ENCODE data around the gene C16orf90.
"Not testable (repeated sequence)": the region's sequence is repeated elsewhere in the genome, so short reads cannot be mapped to it uniquely, and the experiment has no call there.

Gene C16orf90

GRCh38 chr16:3513892-3514583 is 18.7 kb upstream of the C16orf90 start:
- no peak for DNase-seq (ENCODE audit: low read depth in 2 of 2, low spot score in 1 of 2)

GRCh38 chr16:3511286-3512180 is 16.2 kb upstream of the C16orf90 start:
- DNase-seq (ENCODE audit: low read depth in 2 of 2, low spot score in 1 of 2), result no peak

GRCh38 chr16:3510416-3510815 is 15.1 kb upstream of the C16orf90 start:
- DNase-seq (ENCODE audit: low read depth in 2 of 2, low spot score in 1 of 2), result no peak

- peak in 1 of 2 donors; percentile 20 for DNase-seq (ENCODE audit: low read depth in 2 of 2, low spot score in 1 of 2)
Observed at GRCh38 chr16:3509470-3509928, 14.2 kb upstream of the C16orf90 start.

GRCh38 chr16:3508736-3509135 is 13.4 kb upstream of the C16orf90 start:
- DNase-seq (ENCODE audit: low read depth in 2 of 2, low spot score in 1 of 2), result no peak

- peak in 1 of 2 donors; percentile 35 for DNase-seq (ENCODE audit: low read depth in 2 of 2, low spot score in 1 of 2)
Observed at GRCh38 chr16:3503523-3503922, 8.2 kb upstream of the C16orf90 start.

GRCh38 chr16:3501783-3502400 is 6.6 kb upstream of the C16orf90 start:
- DNase-seq (ENCODE audit: low read depth in 2 of 2, low spot score in 1 of 2), result no peak

- not testable (repeated sequence) for DNase-seq (ENCODE audit: low read depth in 2 of 2, low spot score in 1 of 2)
Observed at GRCh38 chr16:3501412-3501761, 6.1 kb upstream of the C16orf90 start.

GRCh38 chr16:3498988-3499387 is 3.7 kb upstream of the C16orf90 start:
- no peak for DNase-seq (ENCODE audit: low read depth in 2 of 2, low spot score in 1 of 2)

GRCh38 chr16:3497771-3498170 is 2.5 kb upstream of the C16orf90 start:
- no peak for DNase-seq (ENCODE audit: low read depth in 2 of 2, low spot score in 1 of 2)

GRCh38 chr16:3496386-3496785 is 1.1 kb upstream of the C16orf90 start:
- no peak for DNase-seq (ENCODE audit: low read depth in 2 of 2, low spot score in 1 of 2)

- DNase-seq (ENCODE audit: low read depth in 2 of 2, low spot score in 1 of 2), result no peak
Observed at GRCh38 chr16:3494386-3494973, 809 bp downstream of the C16orf90 start.

GRCh38 chr16:3492356-3492755 is 2.9 kb downstream of the C16orf90 start:
- no peak for DNase-seq (ENCODE audit: low read depth in 2 of 2, low spot score in 1 of 2)

- DNase-seq (ENCODE audit: low read depth in 2 of 2, low spot score in 1 of 2), result no peak
Observed at GRCh38 chr16:3490911-3491629, 4.2 kb downstream of the C16orf90 start.

- no peak for DNase-seq (ENCODE audit: low read depth in 2 of 2, low spot score in 1 of 2)
Observed at GRCh38 chr16:3488801-3489200, 6.5 kb downstream of the C16orf90 start.

- no peak for DNase-seq (ENCODE audit: low read depth in 2 of 2, low spot score in 1 of 2)
Observed at GRCh38 chr16:3487521-3488410, 7.5 kb downstream of the C16orf90 start.

- DNase-seq (ENCODE audit: low read depth in 2 of 2, low spot score in 1 of 2), result no peak
Observed at GRCh38 chr16:3486506-3487215, 8.6 kb downstream of the C16orf90 start.

- no peak for DNase-seq (ENCODE audit: low read depth in 2 of 2, low spot score in 1 of 2)
Observed at GRCh38 chr16:3485821-3486505, 9.3 kb downstream of the C16orf90 start.

All from stimulated activated CD8-positive, alpha-beta memory T cell treated with anti-CD3 and anti-CD28 coated beads, Interleukin-4, amount 100 ng/mL, for 4 hours (primary cell).